K562 (cell line): ENCODE measurements around the gene NRG2. TPM values are rescaled to one million over a fixed set of nuclear protein-coding genes. Genes with fewer than 3 reads are reported as not detected.

ENCODE experiments used
- ATAC-seq: fragments of 200-7000 bp; cut with Tn5 transposase; 3 replicates; pipeline ENCODE4 v1.9.1; 2020; ENCODE audit warnings: moderate library complexity
- BruUV-seq: library from RNA; stranded (reverse); fragments of 400-500 nt; replicated peaks from 2 replicates; lab custom pipeline; 2021; lab: Mats Ljungman, UMichigan
- CTCF ChIA-PET: fragments of 300-600 bp; formaldehyde crosslinking; extraction: SDS; loops from one replicate; lab custom pipeline; 2021; ENCODE audit warnings: low intra/inter-chr PET ratio; lab: Yijun Ruan, JAX
- POLR2A ChIA-PET: fragments of 300-600, 350-650 bp; sonication (Branson Sonifier 250); formaldehyde crosslinking; extraction: SDS; loops from one replicate; lab custom pipeline; 2021; ENCODE audit warnings: antibody characterized with exemption, inconsistent platforms; lab: Yijun Ruan, JAX
- DNase-seq, 4 experiments: peaks; one replicate each; pipeline versions ENCODE4 v3.0.0 to v3.0.0-alpha.2; 2011 to 2018; ENCODE audit warnings: low spot score in 3 of 4, mixed read lengths in 3 of 4; ENCODE audit errors: extremely low read depth in 1 of 4
- FAIRE-seq: peaks from 2 replicates; lab custom pipeline; 2011; peaks lifted over from hg19 to GRCh38; lab: Jason Lieb, UNC
- H2AFZ ChIP-seq: 2 replicates; pipeline ENCODE4 v1.6.0; 2011; ENCODE audit warnings: low read depth, low read length, control low read depth, inconsistent platforms
- H3K27ac ChIP-seq: fragments of 200-600 bp; 3 replicates; pipeline ENCODE4 v1.8.0; 2011; ENCODE audit warnings: low read depth, mild to moderate bottlenecking, control low read depth, inconsistent platforms, low read length, moderate library complexity, mixed read lengths; ENCODE audit errors: extremely low read depth
- H3K27me3 ChIP-seq, 2 experiments: fragments of 300-600 bp in 1 of 2; 2 replicates in 1 of 2; 3 replicates in 1 of 2; pipeline versions ENCODE4 v1.6.0 to v1.8.0; 2011; ENCODE audit warnings: inconsistent platforms in 2 of 2, low read length in 2 of 2, mild to moderate bottlenecking in 1 of 2, mixed read lengths in 1 of 2, moderate library complexity in 1 of 2; ENCODE audit not compliant: control insufficient read depth in 2 of 2, insufficient read depth in 2 of 2
- H3K36me3 ChIP-seq: fragments of 300-600 bp; 3 replicates; pipeline ENCODE4 v1.8.0; 2011; ENCODE audit warnings: mild to moderate bottlenecking, low read length, inconsistent platforms; ENCODE audit not compliant: control insufficient read depth, insufficient read depth
- H3K4me1 ChIP-seq, 2 experiments: fragments of 200-600 bp in 1 of 2; replicated peaks in 1 of 2; 2 replicates in 1 of 2; 3 replicates in 1 of 2; pipeline versions ENCODE4 v1.5.1 to v1.8.0; 2011; ENCODE audit warnings: inconsistent platforms in 2 of 2, low read length in 2 of 2, mild to moderate bottlenecking in 1 of 2, mixed read lengths in 1 of 2, moderate library complexity in 1 of 2; ENCODE audit not compliant: control insufficient read depth in 2 of 2, insufficient read depth in 2 of 2
- H3K4me2 ChIP-seq: 2 replicates; pipeline ENCODE4 v1.6.1; 2011; ENCODE audit warnings: low read length, control low read depth, inconsistent platforms, mixed read lengths; ENCODE audit not compliant: insufficient read depth
- H3K4me3 ChIP-seq: fragments of 200-600 bp; sonication (generic), shearing (Covaris generic); 2 replicates; pipeline ENCODE4 v1.5.1; 2016; ENCODE audit warnings: control low read depth, inconsistent platforms
- H3K79me2 ChIP-seq: fragments of 200-600 bp; 3 replicates; pipeline ENCODE4 v1.8.0; 2011; ENCODE audit warnings: low read length, inconsistent platforms; ENCODE audit not compliant: control insufficient read depth, insufficient read depth
- H3K9ac ChIP-seq, 2 experiments: 2 replicates each; pipeline versions ENCODE4 v1.6.0 to v1.6.1; 2011; ENCODE audit warnings: low read depth in 2 of 2, low read length in 2 of 2, control low read depth in 1 of 2, inconsistent platforms in 1 of 2, mild to moderate bottlenecking in 1 of 2, mixed read lengths in 1 of 2; ENCODE audit not compliant: insufficient read depth in 1 of 2
- H3K9me1 ChIP-seq: one replicate; pipeline ENCODE4 v1.6.0; 2011; ENCODE audit warnings: inconsistent platforms, mild to moderate bottlenecking, low read length, moderate library complexity; ENCODE audit not compliant: control insufficient read depth, insufficient read depth
- H3K9me3 ChIP-seq: replicated peaks from 2 replicates; pipeline ENCODE4 v1.5.1; 2011; ENCODE audit warnings: low read depth, low read length, inconsistent platforms; ENCODE audit not compliant: control insufficient read depth, insufficient read depth
- H4K20me1 ChIP-seq: replicated peaks from 2 replicates; pipeline ENCODE4 v1.6.1; 2011; ENCODE audit warnings: low read length, inconsistent platforms, mixed read lengths; ENCODE audit not compliant: control insufficient read depth, insufficient read depth
- EGR1 ChIP-seq: fragments of 450-650 bp; conservative IDR thresholded peaks from 2 replicates; pipeline ENCODE4 v1.6.1; 2017; ENCODE audit warnings: mild to moderate bottlenecking
- HEY1 ChIP-seq: fragments of 250-450 bp; sonication (Bioruptor Pico); IDR thresholded peaks from 2 replicates; pipeline ENCODE4 v1.5.0; 2020; ENCODE audit warnings: mild to moderate bottlenecking, moderate library complexity, borderline replicate concordance
- HMGXB4 ChIP-seq: sonication (generic); formaldehyde crosslinking; IDR thresholded peaks from 2 replicates; pipeline ENCODE4 v1.8.1; 2023; ENCODE audit warnings: mild to moderate bottlenecking, missing genetic modification reagents
- KAT8 ChIP-seq: fragments of 450-650 bp; IDR thresholded peaks from 2 replicates; pipeline ENCODE4 v1.6.1; 2016; ENCODE audit warnings: low read depth, mild to moderate bottlenecking
- SRSF9 ChIP-seq: fragments of 200-400 bp; formaldehyde crosslinking; IDR thresholded peaks from 2 replicates; pipeline ENCODE4 v1.6.1; 2017; ENCODE audit warnings: low read depth, low read length, borderline replicate concordance
- ZFPM2 ChIP-seq: fragments of 250-450 bp; sonication (Bioruptor Pico); IDR thresholded peaks from 2 replicates; pipeline ENCODE4 v1.5.1; 2022; ENCODE audit warnings: mild to moderate bottlenecking
- WGBS: fragments of 100-300 bp; shearing (Covaris generic); methylation state at CpG from one replicate; pipeline ENCODE4 v1.1.6; 2016; ENCODE audit warnings: low coverage, mixed read lengths; ENCODE audit not compliant: insufficient coverage; ENCODE audit errors: missing lambda C conversion rate; 5-methylcytosine and 5-hydroxymethylcytosine counted together
- in situ Hi-C: fragments of 300-500 bp; cut with MboI; formaldehyde crosslinking; loops from 4 replicates; pipeline ENCODE4 v1.15.0; 2018; ENCODE audit warnings: inconsistent platforms, mixed read lengths
- intact Hi-C: fragments of 100-400 bp; cut with micrococcal nuclease; formaldehyde crosslinking; loops from 2 replicates; pipeline ENCODE4 v1.14.2; 2022
- polyA plus RNA-seq, 8 experiments: library from polyadenylated mRNA; depleted of rRNA in 4 of 8; stranded (reverse) in 5 of 8; unstranded in 3 of 8; fragments of >200 nt; fragmentation: Nextera tagmentation in 2 of 8; fragmentation: Illumina TruSeq in 1 of 8; extraction: Ambion mirVana in 2 of 8; extraction: Trizol in 1 of 8; gene quantifications; 2 replicates each; pipeline versions ENCODE4 v1.2.1 to v1.2.3, GENCODE V29; 2011 to 2014; ENCODE audit warnings: inconsistent platforms in 1 of 8, missing spikeins in 1 of 8
- total RNA-seq, 7 experiments: library from RNA; depleted of rRNA in 6 of 7; stranded (reverse); fragments of >200 nt in 6 of 7; fragmentation: Illumina TruSeq in 2 of 7; extraction: Trizol in 2 of 7; gene quantifications; 2 replicates each; pipeline versions ENCODE4 v1.2.1 to v1.2.3, GENCODE V29; 2011 to 2021; ENCODE audit warnings: low replicate concordance in 1 of 7
- TF ChIP-seq, protein P1 (sequence below), 3 experiments: fragments of 200-800 bp in 1 of 3; sonication (Bioruptor generic) in 1 of 3; sonication (generic) in 1 of 3; formaldehyde crosslinking in 1 of 3; IDR thresholded peaks; 2 replicates each; pipeline versions ENCODE4 v1.6.1 to v1.8.0; 2016 to 2022; ENCODE audit warnings: mild to moderate bottlenecking in 2 of 3, missing compliant biosample characterization in 2 of 3, missing genetic modification characterization in 2 of 3, missing genetic modification reagents in 1 of 3
- TF ChIP-seq, protein P2 (sequence below): fragments of 250-450 bp; sonication (Bioruptor Pico); IDR thresholded peaks from 2 replicates; pipeline ENCODE4 v1.8.0; 2021; ENCODE audit warnings: moderate library complexity, mild to moderate bottlenecking, inconsistent platforms
- TF ChIP-seq, protein P3 (sequence below): fragments of 450-650 bp; IDR thresholded peaks from 2 replicates; pipeline ENCODE4 v1.6.1; 2017; ENCODE audit warnings: antibody characterized with exemption
- TF ChIP-seq, protein P4 (sequence below), 3 experiments: IDR thresholded peaks in 2 of 3; conservative IDR thresholded peaks in 1 of 3; 2 replicates each; pipeline ENCODE4 v1.5.1; 2011 to 2012; ENCODE audit warnings: low read length in 3 of 3, mild to moderate bottlenecking in 3 of 3, control low read depth in 2 of 3, improper control_type of control experiment in 1 of 3, inconsistent platforms in 1 of 3, low read depth in 1 of 3, mixed read lengths in 1 of 3, moderate library complexity in 1 of 3; ENCODE audit not compliant: insufficient read depth in 2 of 3

The NRG2 gene
- total and polyA plus RNA-seq, 9 of the 15 experiments (the other 6 are each of a cell fraction or from before 2014, with no cell fraction given) = not detected

- TF ChIP-seq, protein P1, sequence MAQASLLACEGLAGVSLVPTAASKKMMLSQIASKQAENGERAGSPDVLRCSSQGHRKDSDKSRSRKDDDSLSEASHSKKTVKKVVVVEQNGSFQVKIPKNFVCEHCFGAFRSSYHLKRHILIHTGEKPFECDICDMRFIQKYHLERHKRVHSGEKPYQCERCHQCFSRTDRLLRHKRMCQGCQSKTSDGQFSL (CRISPR knock-in tag; IDR thresholded peaks at IDR 0.05) = no peak
- TF ChIP-seq, protein P1 (tag; IDR thresholded peaks at IDR 0.05) = no peak
- TF ChIP-seq, all 486 proteins: peak for 0
Measured at GRCh38 chr5:140003519-140003918, 39.6 kb downstream of the NRG2 start (continued).

GRCh38 chr5:140000332-140000731 lies 42.8 kb downstream of the NRG2 start:
- ChIA-PET CTCF (no interaction called here), POLR2A (interaction anchor here (1.0 kb wide), 1 partner anchor 9 kb away, joined by 4 read pairs; no protein-coding TSS in a partner anchor)
- no peak overlapping the region for H3K4me2 ChIP-seq
- FAIRE-seq (no peak), DNase-seq (no peak), ATAC-seq (no peak)
- in situ Hi-C loops (no loop called here), intact Hi-C loops (no loop called here)
- WGBS = 2% methylated on average over 10 of the region's 10 CpGs
- no peaks in the 10 kb centered on the region for H3K36me3 ChIP-seq
- H2AFZ ChIP-seq = no peak overlapping the region
- H3K9ac ChIP-seq = no peak overlapping the region
- no peak overlapping the region for H3K4me3 ChIP-seq
- no peak overlapping the region for H3K27ac ChIP-seq
- peaks cover 24 to 27% of the 10 kb centered on the region in 2 experiments for H3K27me3 ChIP-seq
- TF ChIP-seq ZFPM2 (CRISPR knock-in tag) (no peak), KAT8 (no peak), HEY1 (CRISPR knock-in tag) (no peak), SRSF9 (no peak), EGR1 (no peak), HMGXB4 (CRISPR knock-in tag) (no peak)
- TF ChIP-seq, protein P2, sequence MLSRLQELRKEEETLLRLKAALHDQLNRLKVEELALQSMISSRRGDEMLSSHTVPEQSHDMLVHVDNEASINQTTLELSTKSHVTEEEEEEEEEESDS = no peak
- TF ChIP-seq, protein P3, sequence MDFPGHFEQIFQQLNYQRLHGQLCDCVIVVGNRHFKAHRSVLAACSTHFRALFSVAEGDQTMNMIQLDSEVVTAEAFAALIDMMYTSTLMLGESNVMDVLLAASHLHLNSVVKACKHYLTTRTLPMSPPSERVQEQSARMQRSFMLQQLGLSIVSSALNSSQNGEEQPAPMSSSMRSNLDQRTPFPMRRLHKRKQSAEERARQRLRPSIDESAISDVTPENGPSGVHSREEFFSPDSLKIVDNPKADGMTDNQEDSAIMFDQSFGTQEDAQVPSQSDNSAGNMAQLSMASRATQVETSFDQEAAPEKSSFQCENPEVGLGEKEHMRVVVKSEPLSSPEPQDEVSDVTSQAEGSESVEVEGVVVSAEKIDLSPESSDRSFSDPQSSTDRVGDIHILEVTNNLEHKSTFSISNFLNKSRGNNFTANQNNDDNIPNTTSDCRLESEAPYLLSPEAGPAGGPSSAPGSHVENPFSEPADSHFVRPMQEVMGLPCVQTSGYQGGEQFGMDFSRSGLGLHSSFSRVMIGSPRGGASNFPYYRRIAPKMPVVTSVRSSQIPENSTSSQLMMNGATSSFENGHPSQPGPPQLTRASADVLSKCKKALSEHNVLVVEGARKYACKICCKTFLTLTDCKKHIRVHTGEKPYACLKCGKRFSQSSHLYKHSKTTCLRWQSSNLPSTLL = no peak
- TF ChIP-seq, protein P4, sequence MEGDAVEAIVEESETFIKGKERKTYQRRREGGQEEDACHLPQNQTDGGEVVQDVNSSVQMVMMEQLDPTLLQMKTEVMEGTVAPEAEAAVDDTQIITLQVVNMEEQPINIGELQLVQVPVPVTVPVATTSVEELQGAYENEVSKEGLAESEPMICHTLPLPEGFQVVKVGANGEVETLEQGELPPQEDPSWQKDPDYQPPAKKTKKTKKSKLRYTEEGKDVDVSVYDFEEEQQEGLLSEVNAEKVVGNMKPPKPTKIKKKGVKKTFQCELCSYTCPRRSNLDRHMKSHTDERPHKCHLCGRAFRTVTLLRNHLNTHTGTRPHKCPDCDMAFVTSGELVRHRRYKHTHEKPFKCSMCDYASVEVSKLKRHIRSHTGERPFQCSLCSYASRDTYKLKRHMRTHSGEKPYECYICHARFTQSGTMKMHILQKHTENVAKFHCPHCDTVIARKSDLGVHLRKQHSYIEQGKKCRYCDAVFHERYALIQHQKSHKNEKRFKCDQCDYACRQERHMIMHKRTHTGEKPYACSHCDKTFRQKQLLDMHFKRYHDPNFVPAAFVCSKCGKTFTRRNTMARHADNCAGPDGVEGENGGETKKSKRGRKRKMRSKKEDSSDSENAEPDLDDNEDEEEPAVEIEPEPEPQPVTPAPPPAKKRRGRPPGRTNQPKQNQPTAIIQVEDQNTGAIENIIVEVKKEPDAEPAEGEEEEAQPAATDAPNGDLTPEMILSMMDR (IDR thresholded peaks at IDR 0.05 in 2 of 3, conservative IDR thresholded peaks at IDR 0.05 in 1 of 3; ENCODE audit: insufficient read depth in 2 of 3, low read depth in 1 of 3, low read length in 3 of 3) = no peak
- H3K79me2 ChIP-seq = no peaks in the 10 kb centered on the region
- H4K20me1 ChIP-seq = no peaks in the 10 kb centered on the region
- H3K9me1 ChIP-seq = no peaks in the 10 kb centered on the region
- BruUV-seq = no TSS peak
- no peaks in the 10 kb centered on the region for H3K4me1 ChIP-seq
- H3K9me3 ChIP-seq = no peaks in the 10 kb centered on the region
